Measurements from ENCODE around the gene MAGI2.

MAGI2 gene

GRCh38 chr7:78198756-78199155, 1254.7 kb downstream of the MAGI2 start:
- no peak for DNase-seq

GRCh38 chr7:78197447-78197846, 1256.0 kb downstream of the MAGI2 start:
- no peak for DNase-seq

- no peak for DNase-seq
These were observed 1258.2 kb downstream of the MAGI2 start for GRCh38 chr7:78195281-78195680.

- DNase-seq = no peak
These were observed 1258.9 kb downstream of the MAGI2 start for GRCh38 chr7:78194611-78195010.

- no peak for DNase-seq
These were observed 1261.9 kb downstream of the MAGI2 start for GRCh38 chr7:78191475-78192079.

- no peak for DNase-seq
These were observed 1263.7 kb downstream of the MAGI2 start for GRCh38 chr7:78189762-78190161.

GRCh38 chr7:78185149-78185745, 1268.2 kb downstream of the MAGI2 start:
- no peak for DNase-seq

GRCh38 chr7:78184299-78184698, 1269.2 kb downstream of the MAGI2 start:
- DNase-seq = no peak

- no peak for DNase-seq
These were observed 1273.5 kb downstream of the MAGI2 start for GRCh38 chr7:78179827-78180477.

- no peak for DNase-seq
These were observed 1274.3 kb downstream of the MAGI2 start for GRCh38 chr7:78179211-78179610.

GRCh38 chr7:78178319-78178718, 1275.1 kb downstream of the MAGI2 start:
- no peak for DNase-seq

- DNase-seq = no peak
These were observed 1277.3 kb downstream of the MAGI2 start for GRCh38 chr7:78176171-78176570.

- DNase-seq = no peak
These were observed 1278.0 kb downstream of the MAGI2 start for GRCh38 chr7:78175330-78176100.

GRCh38 chr7:78173666-78174065, 1279.8 kb downstream of the MAGI2 start:
- DNase-seq = no peak

GRCh38 chr7:78172933-78173591, 1280.4 kb downstream of the MAGI2 start:
- no peak for DNase-seq

GRCh38 chr7:78172267-78172757, 1281.2 kb downstream of the MAGI2 start:
- no peak for DNase-seq

- DNase-seq = no peak
These were observed 1282.1 kb downstream of the MAGI2 start for GRCh38 chr7:78171398-78171797.

- DNase-seq = no peak
These were observed 1282.7 kb downstream of the MAGI2 start for GRCh38 chr7:78170815-78171214.

- no peak for DNase-seq
These were observed 1283.5 kb downstream of the MAGI2 start for GRCh38 chr7:78169992-78170391.

- DNase-seq = no peak
These were observed 1284.6 kb downstream of the MAGI2 start for GRCh38 chr7:78168865-78169264.

GRCh38 chr7:78167860-78168259, 1285.6 kb downstream of the MAGI2 start:
- DNase-seq = no peak

- no peak for DNase-seq
These were observed 1287.6 kb downstream of the MAGI2 start for GRCh38 chr7:78165854-78166253.

GRCh38 chr7:78165454-78165853, 1288.0 kb downstream of the MAGI2 start:
- DNase-seq = no peak

Data from SW 1271 (cell line).